WTC11 (cell line): Measurements from ENCODE around the gene OPRL1. TPM values are rescaled to one million over a fixed set of nuclear protein-coding genes. Genes with fewer than 3 reads are reported as not detected.

Source experiments
- ATAC-seq: fragments of 200-7000 bp; cut with Tn5 transposase; 2 replicates; pipeline ENCODE4 v1.10.0; 2021; ENCODE audit warnings: mild to moderate bottlenecking, moderate library complexity
- CTCF ChIA-PET: fragments of 300-600 bp; sonication (Branson Sonifier 250); formaldehyde crosslinking; loops from one replicate; lab custom pipeline; 2021; ENCODE audit warnings: antibody characterized with exemption; lab: Charles Lee
- POLR2A ChIA-PET: fragments of 350-600 bp; sonication (Branson Sonifier 250); formaldehyde crosslinking; loops from one replicate; lab custom pipeline; 2021; ENCODE audit warnings: antibody characterized with exemption; lab: Charles Lee
- DNase-seq: peaks from one replicate; pipeline ENCODE4 v3.0.0; 2021; ENCODE audit warnings: low spot score
- H3K27ac Mint-ChIP-seq: 2 replicates; pipeline ENCODE4 v1.8.0; 2021; ENCODE audit warnings: mixed read lengths
- H3K27me3 Mint-ChIP-seq: 2 replicates; pipeline ENCODE4 v1.8.0; 2021; ENCODE audit warnings: low read depth, mild to moderate bottlenecking, moderate library complexity, mixed read lengths
- H3K36me3 Mint-ChIP-seq: 2 replicates; pipeline ENCODE4 v1.8.0; 2021; ENCODE audit warnings: mixed read lengths
- H3K4me1 Mint-ChIP-seq: 2 replicates; pipeline ENCODE4 v1.8.0; 2022; ENCODE audit warnings: mixed read lengths
- H3K4me3 Mint-ChIP-seq: 2 replicates; pipeline ENCODE4 v1.8.0; 2021; ENCODE audit warnings: mild to moderate bottlenecking, moderate library complexity, mixed read lengths
- H3K9me3 Mint-ChIP-seq: 2 replicates; pipeline ENCODE4 v1.8.0; 2021; ENCODE audit warnings: mixed read lengths
- ELF4 ChIP-seq: sonication (generic); formaldehyde crosslinking; IDR thresholded peaks from 2 replicates; pipeline ENCODE4 v1.8.1; 2022; ENCODE audit warnings: low read depth, mild to moderate bottlenecking, moderate library complexity, missing genetic modification reagents
- ESRRA ChIP-seq: sonication (generic); formaldehyde crosslinking; IDR thresholded peaks from 2 replicates; pipeline ENCODE4 v1.8.1; 2022; ENCODE audit warnings: mild to moderate bottlenecking, missing genetic modification reagents, borderline replicate concordance
- FOXP1 ChIP-seq: sonication (generic); formaldehyde crosslinking; IDR thresholded peaks from 2 replicates; pipeline ENCODE4 v1.8.0; 2022; ENCODE audit warnings: missing genetic modification reagents, mild to moderate bottlenecking, moderate library complexity, borderline replicate concordance
- GABPB1 ChIP-seq: sonication (generic); formaldehyde crosslinking; IDR thresholded peaks from 2 replicates; pipeline ENCODE4 v1.8.1; 2023; ENCODE audit warnings: mild to moderate bottlenecking, missing genetic modification reagents
- NFYB ChIP-seq: sonication (generic); formaldehyde crosslinking; conservative IDR thresholded peaks from 2 replicates; pipeline ENCODE4 v1.8.0; 2022; ENCODE audit warnings: low read depth, missing genetic modification reagents
- TCF7 ChIP-seq: sonication (generic); formaldehyde crosslinking; IDR thresholded peaks from 2 replicates; pipeline ENCODE4 v1.8.0; 2022; ENCODE audit warnings: mild to moderate bottlenecking, low read depth, missing genetic modification reagents, moderate library complexity
- ZNF263 ChIP-seq: sonication (generic); formaldehyde crosslinking; IDR thresholded peaks from 2 replicates; pipeline ENCODE4 v1.8.1; 2022; ENCODE audit warnings: low read depth, mild to moderate bottlenecking, moderate library complexity, missing genetic modification reagents
- ZNF396 ChIP-seq: fragments of 250-450 bp; sonication (Bioruptor Pico); IDR thresholded peaks from 2 replicates; pipeline ENCODE4 v1.8.0; 2021; ENCODE audit warnings: mild to moderate bottlenecking, moderate library complexity, borderline replicate concordance
- total RNA-seq: library from RNA; stranded (reverse); gene quantifications from 3 replicates; pipeline ENCODE4 v1.2.3, GENCODE V29; 2021
- TF ChIP-seq, protein P1 (sequence below): sonication (generic); formaldehyde crosslinking; IDR thresholded peaks from 2 replicates; pipeline ENCODE4 v1.8.0; 2023; ENCODE audit warnings: missing genetic modification reagents
- TF ChIP-seq, protein P2 (sequence below): sonication (generic); formaldehyde crosslinking; IDR thresholded peaks from 2 replicates; pipeline ENCODE4 v1.8.0; 2023; ENCODE audit warnings: mild to moderate bottlenecking, missing genetic modification reagents
- TF ChIP-seq, protein P3 (sequence below): sonication (generic); formaldehyde crosslinking; IDR thresholded peaks from 2 replicates; pipeline ENCODE4 v1.8.1; 2022; ENCODE audit warnings: low read depth, missing genetic modification reagents, borderline replicate concordance

Gene OPRL1
- total RNA-seq, 1 experiment from 2014 or later: 2.0 TPM

DNA sequence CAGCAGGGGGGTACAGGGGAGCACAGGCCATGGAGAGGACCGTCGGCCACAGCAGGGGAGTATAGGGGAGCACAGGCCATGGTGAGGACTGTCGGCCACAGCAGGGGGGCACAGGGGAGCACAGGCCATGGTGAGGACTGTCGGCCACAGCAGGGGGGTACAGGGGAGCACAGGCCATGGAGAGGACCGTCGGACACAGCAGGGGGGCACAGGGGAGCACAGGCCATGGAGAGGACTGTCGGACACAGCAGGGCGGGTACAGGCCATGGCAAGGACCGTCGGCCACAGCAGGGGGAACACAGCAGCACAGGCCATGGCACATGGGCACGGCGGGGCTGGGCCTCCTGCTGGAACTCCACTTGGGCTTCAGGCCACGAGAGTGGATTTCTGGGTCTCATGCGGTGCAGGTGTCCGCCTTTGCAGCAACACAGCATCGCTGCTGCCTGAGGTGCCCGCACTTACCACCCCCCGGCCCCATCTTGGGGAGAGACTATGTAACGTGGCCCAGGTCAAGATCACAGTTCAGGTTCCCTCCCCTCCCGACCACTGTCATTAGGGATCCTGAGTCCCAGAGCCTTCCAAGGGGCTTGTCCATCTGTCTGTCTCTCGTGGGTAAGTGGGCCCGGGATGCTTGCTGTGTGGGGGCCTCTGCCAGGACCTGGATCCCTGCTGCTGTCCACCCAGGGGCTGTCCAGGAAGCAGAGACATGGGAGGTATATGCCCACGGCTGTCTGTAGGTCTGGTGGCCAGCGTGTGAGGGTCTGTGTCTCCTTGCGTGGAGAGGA, 25.0 kb downstream of the OPRL1 start:
- no peak overlapping the region for H3K27ac Mint-ChIP-seq
- no peak for DNase-seq
- peaks cover 22% of the 10 kb centered on the region for H3K27me3 Mint-ChIP-seq
- H3K4me1 Mint-ChIP-seq: peaks cover 8% of the 10 kb centered on the region
- no peak for ATAC-seq
- H3K4me3 Mint-ChIP-seq: no peak overlapping the region
- ChIA-PET CTCF (interaction anchor here (0.8 to 1.5 kb wide), 4 partner anchors 21 to 101 kb away, joined by 3 to 11 read pairs (median 4); partner anchors contain the start of genes LKAAEAR1, OPRL1 and RGS19), POLR2A (no interaction called here)
- H3K9me3 Mint-ChIP-seq: no peaks in the 10 kb centered on the region
- TF ChIP-seq ZNF263: peak; percentile 58; the same call in 1 of the 2 replicates
- TF ChIP-seq NFYB (CRISPR knock-in tag): no peak
- H3K36me3 Mint-ChIP-seq: no peaks in the 10 kb centered on the region

DNA sequence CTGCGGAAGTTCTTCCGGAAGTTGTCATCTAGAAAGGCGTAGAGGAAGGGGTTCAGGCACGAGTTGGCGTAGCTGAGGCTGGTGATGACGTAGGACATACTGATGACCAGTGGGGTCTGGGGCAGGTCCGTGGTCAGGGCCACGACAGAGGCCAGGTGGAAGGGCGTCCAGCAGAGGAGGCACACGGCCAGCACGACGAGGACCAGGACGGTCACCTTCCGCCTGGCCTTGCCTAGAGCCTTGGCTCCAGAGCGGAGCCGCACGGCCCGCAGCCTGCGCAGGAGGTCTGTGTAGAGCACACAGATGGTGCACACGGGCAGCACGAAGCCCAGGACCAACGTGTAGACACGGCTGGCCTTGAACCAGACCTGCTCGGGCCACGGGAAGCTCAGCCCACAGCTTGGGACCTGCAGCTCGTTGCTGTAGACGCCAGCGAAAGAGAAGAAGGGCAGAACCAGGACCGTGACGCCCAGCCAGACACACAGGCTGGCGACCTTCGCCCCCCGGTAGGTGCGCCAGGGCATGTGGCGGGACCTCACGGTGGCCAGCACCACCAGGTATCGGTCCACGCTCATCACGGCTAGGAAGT, 26.1 kb downstream of the OPRL1 start:
- no peak overlapping the region for H3K4me3 Mint-ChIP-seq
- TF ChIP-seq TCF7 (CRISPR knock-in tag) (peak; percentile 78; the same call in 1 of the 2 replicates), ZNF396 (CRISPR knock-in tag) (no peak)
- TF ChIP-seq, all 79 proteins: peak for 1
- ChIA-PET POLR2A (no interaction called here), CTCF (interaction anchor here (1.1 to 2.5 kb wide), 2 partner anchors 14 to 23 kb away, joined by 3 to 16 read pairs; no protein-coding TSS in a partner anchor)
- Mint-ChIP-seq H3K27me3 (peaks cover 22% of the 10 kb centered on the region), H3K4me1 (peaks cover 8% of the 10 kb centered on the region), H3K9me3 (no peaks in the 10 kb centered on the region), H3K27ac (no peak overlapping the region; the same call in 1 of the 2 replicates), H3K36me3 (no peaks in the 10 kb centered on the region)
- DNase-seq: peak; percentile 8
- no peak for ATAC-seq

DNA sequence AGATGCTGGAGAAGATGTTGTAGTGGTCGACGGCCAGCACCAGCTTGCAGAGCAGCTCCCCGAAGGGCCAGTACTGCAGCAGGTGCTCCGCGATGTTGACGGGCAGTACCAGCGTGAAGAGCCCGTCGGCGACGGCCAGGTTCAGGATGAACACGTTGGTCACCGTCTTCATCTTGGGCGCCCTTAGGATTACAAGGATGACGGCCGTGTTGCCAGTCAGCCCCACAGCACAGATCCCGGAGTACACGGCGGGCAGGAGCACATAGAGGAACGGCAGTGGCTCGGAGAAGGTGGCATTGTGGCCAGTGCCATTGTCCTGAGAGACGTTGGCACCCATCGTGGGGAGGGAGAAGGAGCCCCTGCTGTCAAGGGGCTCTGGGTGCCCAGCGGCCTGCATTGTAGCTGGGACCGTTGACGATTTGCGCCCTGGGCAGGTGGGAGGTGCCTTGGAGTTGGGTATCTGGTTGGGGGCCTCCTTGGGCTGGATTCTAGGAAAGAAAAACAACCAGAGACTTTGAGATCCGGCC, 26.6 kb downstream of the OPRL1 start:
- Mint-ChIP-seq H3K9me3 (no peaks in the 10 kb centered on the region), H3K36me3 (no peaks in the 10 kb centered on the region), H3K4me1 (peaks cover 8% of the 10 kb centered on the region), H3K4me3 (no peak overlapping the region), H3K27ac (peak overlapping the region; percentile 25; the same call in 1 of the 2 replicates), H3K27me3 (peaks cover 17% of the 10 kb centered on the region)
- TF ChIP-seq, protein P1, sequence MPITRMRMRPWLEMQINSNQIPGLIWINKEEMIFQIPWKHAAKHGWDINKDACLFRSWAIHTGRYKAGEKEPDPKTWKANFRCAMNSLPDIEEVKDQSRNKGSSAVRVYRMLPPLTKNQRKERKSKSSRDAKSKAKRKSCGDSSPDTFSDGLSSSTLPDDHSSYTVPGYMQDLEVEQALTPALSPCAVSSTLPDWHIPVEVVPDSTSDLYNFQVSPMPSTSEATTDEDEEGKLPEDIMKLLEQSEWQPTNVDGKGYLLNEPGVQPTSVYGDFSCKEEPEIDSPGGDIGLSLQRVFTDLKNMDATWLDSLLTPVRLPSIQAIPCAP (CRISPR knock-in tag): no peak
- TF ChIP-seq, protein P2, sequence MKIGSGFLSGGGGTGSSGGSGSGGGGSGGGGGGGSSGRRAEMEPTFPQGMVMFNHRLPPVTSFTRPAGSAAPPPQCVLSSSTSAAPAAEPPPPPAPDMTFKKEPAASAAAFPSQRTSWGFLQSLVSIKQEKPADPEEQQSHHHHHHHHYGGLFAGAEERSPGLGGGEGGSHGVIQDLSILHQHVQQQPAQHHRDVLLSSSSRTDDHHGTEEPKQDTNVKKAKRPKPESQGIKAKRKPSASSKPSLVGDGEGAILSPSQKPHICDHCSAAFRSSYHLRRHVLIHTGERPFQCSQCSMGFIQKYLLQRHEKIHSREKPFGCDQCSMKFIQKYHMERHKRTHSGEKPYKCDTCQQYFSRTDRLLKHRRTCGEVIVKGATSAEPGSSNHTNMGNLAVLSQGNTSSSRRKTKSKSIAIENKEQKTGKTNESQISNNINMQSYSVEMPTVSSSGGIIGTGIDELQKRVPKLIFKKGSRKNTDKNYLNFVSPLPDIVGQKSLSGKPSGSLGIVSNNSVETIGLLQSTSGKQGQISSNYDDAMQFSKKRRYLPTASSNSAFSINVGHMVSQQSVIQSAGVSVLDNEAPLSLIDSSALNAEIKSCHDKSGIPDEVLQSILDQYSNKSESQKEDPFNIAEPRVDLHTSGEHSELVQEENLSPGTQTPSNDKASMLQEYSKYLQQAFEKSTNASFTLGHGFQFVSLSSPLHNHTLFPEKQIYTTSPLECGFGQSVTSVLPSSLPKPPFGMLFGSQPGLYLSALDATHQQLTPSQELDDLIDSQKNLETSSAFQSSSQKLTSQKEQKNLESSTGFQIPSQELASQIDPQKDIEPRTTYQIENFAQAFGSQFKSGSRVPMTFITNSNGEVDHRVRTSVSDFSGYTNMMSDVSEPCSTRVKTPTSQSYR (CRISPR knock-in tag): no peak
- TF ChIP-seq ESRRA (CRISPR knock-in tag) (no peak), FOXP1 (CRISPR knock-in tag) (no peak), ELF4 (CRISPR knock-in tag) (no peak), GABPB1 (no peak)
- TF ChIP-seq, protein P3, sequence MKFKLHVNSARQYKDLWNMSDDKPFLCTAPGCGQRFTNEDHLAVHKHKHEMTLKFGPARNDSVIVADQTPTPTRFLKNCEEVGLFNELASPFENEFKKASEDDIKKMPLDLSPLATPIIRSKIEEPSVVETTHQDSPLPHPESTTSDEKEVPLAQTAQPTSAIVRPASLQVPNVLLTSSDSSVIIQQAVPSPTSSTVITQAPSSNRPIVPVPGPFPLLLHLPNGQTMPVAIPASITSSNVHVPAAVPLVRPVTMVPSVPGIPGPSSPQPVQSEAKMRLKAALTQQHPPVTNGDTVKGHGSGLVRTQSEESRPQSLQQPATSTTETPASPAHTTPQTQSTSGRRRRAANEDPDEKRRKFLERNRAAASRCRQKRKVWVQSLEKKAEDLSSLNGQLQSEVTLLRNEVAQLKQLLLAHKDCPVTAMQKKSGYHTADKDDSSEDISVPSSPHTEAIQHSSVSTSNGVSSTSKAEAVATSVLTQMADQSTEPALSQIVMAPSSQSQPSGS: no peak
- ATAC-seq (no peak), DNase-seq (peak; percentile 7)
- ChIA-PET CTCF (interaction anchor here (1.1 to 2.5 kb wide), 2 partner anchors 14 to 23 kb away, joined by 3 to 16 read pairs; no protein-coding TSS in a partner anchor), POLR2A (no interaction called here)
